ENCODE results near the gene ITFG1.

GRCh38 chr16:47241061-47241460 lies 219.8 kb downstream of the ITFG1 start:
- TF ChIP-seq CTCF (conservative IDR thresholded peaks at IDR 0.05 in 1 of 2, IDR thresholded peaks at IDR 0.05 in 1 of 2; ENCODE audit: extremely low read depth in 1 of 2, insufficient read depth in 1 of 2, low read depth in 1 of 2, low read length in 2 of 2) (no peak), EZH2 (IDR thresholded peaks at IDR 0.05; ENCODE audit: borderline replicate concordance, low read length) (no peak)
